Mesendoderm (in vitro differentiated cells): ENCODE data around the gene CREB3L1.
A peak's percentile ranks its signal among the peaks of the same experiment; 100 is the strongest.

ENCODE experiments used
- DNase-seq: peaks from one replicate; pipeline ENCODE4 v3.0.0; 2013
- H2AK5ac ChIP-seq: 2 replicates; pipeline ENCODE4 v1.6.1; 2013; ENCODE audit warnings: low read length, inconsistent platforms
- H2BK120ac ChIP-seq: 2 replicates; pipeline ENCODE4 v1.6.1; 2013; ENCODE audit warnings: low read depth, mild to moderate bottlenecking, low read length, moderate library complexity, mixed read lengths
- H2BK15ac ChIP-seq: replicated peaks from 2 replicates; pipeline ENCODE4 v1.6.1; 2013; ENCODE audit warnings: low read depth, mild to moderate bottlenecking, moderate library complexity
- H2BK5ac ChIP-seq: 2 replicates; pipeline ENCODE4 v1.6.1; 2013; ENCODE audit warnings: low read length, inconsistent platforms
- H3K18ac ChIP-seq: 2 replicates; pipeline ENCODE4 v1.6.1; 2013; ENCODE audit warnings: mild to moderate bottlenecking, low read length, mixed read lengths
- H3K23ac ChIP-seq: one replicate; pipeline ENCODE4 v1.6.1; 2013; ENCODE audit warnings: low read length
- H3K27ac ChIP-seq: 2 replicates; pipeline ENCODE4 v1.5.1; 2013; ENCODE audit warnings: low read depth, mild to moderate bottlenecking, inconsistent platforms, low read length, moderate library complexity
- H3K27me3 ChIP-seq: 2 replicates; pipeline ENCODE4 v1.6.1; 2013; ENCODE audit warnings: low read length, control low read depth, mild to moderate bottlenecking, inconsistent platforms; ENCODE audit not compliant: insufficient read depth, poor library complexity
- H3K36me3 ChIP-seq: 2 replicates; pipeline ENCODE4 v1.6.1; 2013; ENCODE audit warnings: low read length, inconsistent platforms; ENCODE audit not compliant: control insufficient read depth, insufficient read depth
- H3K4ac ChIP-seq: one replicate; pipeline ENCODE4 v1.6.1; 2013; ENCODE audit warnings: low read depth, mild to moderate bottlenecking, low read length, moderate library complexity
- H3K4me1 ChIP-seq: 2 replicates; pipeline ENCODE4 v1.6.1; 2013; ENCODE audit warnings: low read depth, low read length, inconsistent platforms; ENCODE audit not compliant: control insufficient read depth
- H3K4me2 ChIP-seq: 2 replicates; pipeline ENCODE4 v1.6.1; 2013; ENCODE audit warnings: low read length
- H3K4me3 ChIP-seq: 2 replicates; pipeline ENCODE4 v1.5.1; 2013; ENCODE audit warnings: mild to moderate bottlenecking, low read length
- H3K56ac ChIP-seq: one replicate; pipeline ENCODE4 v1.6.1; 2013; ENCODE audit warnings: low read length
- H3K79me1 ChIP-seq: 2 replicates; pipeline ENCODE4 v1.6.1; 2013; ENCODE audit warnings: low read length, inconsistent platforms
- H3K79me2 ChIP-seq: 2 replicates; pipeline ENCODE4 v1.6.1; 2013; ENCODE audit warnings: mild to moderate bottlenecking, low read length; ENCODE audit not compliant: control insufficient read depth, insufficient read depth
- H3K9ac ChIP-seq: 2 replicates; pipeline ENCODE4 v1.6.1; 2013; ENCODE audit warnings: low read length, inconsistent platforms
- H4K5ac ChIP-seq: one replicate; pipeline ENCODE4 v1.6.1; 2013; ENCODE audit warnings: low read length
- H4K8ac ChIP-seq: one replicate; pipeline ENCODE4 v1.6.1; 2013; ENCODE audit warnings: low read depth, mild to moderate bottlenecking, control low read depth, low read length, moderate library complexity
- WGBS: extraction: QIAGEN DNeasy Blood & Tissue Kit; methylation state at CpG from one replicate; pipeline ENCODE4 v1.1.7; 2013; ENCODE audit warnings: low lambda C conversion rate, missing lambda C conversion rate; ENCODE audit not compliant: insufficient coverage; ENCODE audit errors: extremely low coverage; 5-methylcytosine and 5-hydroxymethylcytosine counted together

Gene CREB3L1

DNA sequence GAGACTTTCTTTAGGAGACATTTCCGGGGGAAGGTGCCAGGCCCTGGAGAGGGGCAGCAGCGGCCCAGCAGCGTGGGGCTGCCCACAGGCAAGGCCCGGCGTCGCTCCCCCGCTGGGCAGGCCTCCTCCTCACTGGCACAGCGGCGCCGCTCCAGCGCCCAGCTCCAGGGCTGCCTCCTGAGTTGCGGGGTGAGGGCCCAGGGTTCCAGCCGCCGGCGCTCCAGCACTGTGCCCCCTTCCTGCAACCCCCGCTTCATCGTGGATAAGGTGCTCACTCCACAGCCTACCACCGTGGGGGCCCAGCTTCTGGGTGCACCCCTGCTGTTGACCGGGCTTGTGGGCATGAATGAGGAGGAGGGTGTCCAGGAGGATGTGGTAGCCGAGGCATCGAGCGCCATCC lies 88.8 kb downstream of the CREB3L1 start:
- Histone ChIP-seq H3K4ac (no peak overlapping the region), H3K23ac (no peak overlapping the region), H3K4me1 (no peaks in the 10 kb centered on the region), H3K4me3 (no peak overlapping the region), H3K27ac (no peak overlapping the region), H4K5ac (no peak overlapping the region), H3K4me2 (no peak overlapping the region), H2BK15ac (no peak overlapping the region), H2BK120ac (no peak overlapping the region), H3K27me3 (no peaks in the 10 kb centered on the region), H2BK5ac (no peak overlapping the region), H3K56ac (no peak overlapping the region), H3K79me1 (peaks cover 8% of the 10 kb centered on the region), H3K9ac (no peak overlapping the region), H3K18ac (no peak overlapping the region), H2AK5ac (no peak overlapping the region), H4K8ac (no peak overlapping the region), H3K79me2 (peaks cover 4% of the 10 kb centered on the region), H3K36me3 (no peaks in the 10 kb centered on the region)
- DNase-seq = no peak
- WGBS = no CpG with 5 or more reads among the region's 22 CpGs

DNA sequence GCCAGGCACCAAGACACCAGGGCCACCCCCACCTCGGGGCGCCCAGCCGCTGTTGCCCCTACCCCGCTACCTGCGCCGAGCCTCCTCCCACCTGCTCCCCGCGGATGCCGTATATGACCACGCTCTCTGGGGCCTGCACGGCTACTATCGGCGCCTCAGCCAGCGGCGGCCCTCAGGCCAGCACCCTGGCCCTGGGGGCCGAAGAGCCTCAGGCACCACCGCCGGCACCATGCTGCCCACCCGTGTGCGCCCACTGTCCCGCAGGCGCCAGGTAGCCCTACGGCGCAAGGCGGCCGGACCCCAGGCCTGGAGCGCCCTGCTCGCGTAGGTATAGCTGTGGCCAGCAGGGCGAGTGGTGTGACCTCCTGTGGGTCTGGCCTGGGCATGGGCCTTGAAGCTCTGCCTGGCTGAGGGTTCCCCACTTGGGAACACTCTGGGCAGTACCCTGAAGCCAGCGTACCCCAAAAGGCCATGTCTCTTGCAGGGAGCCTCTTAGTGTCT lies 89.2 kb downstream of the CREB3L1 start:
- H3K36me3 ChIP-seq = no peaks in the 10 kb centered on the region
- no peak overlapping the region for H3K18ac ChIP-seq
- H2AK5ac ChIP-seq = no peak overlapping the region
- H3K4ac ChIP-seq = no peak overlapping the region
- peaks cover 8% of the 10 kb centered on the region for H3K79me1 ChIP-seq
- no peak overlapping the region for H3K27ac ChIP-seq
- H2BK15ac ChIP-seq = no peak overlapping the region
- no peak overlapping the region for H3K4me2 ChIP-seq
- H3K4me1 ChIP-seq = no peaks in the 10 kb centered on the region
- WGBS = no CpG with 5 or more reads among the region's 31 CpGs
- H3K23ac ChIP-seq = no peak overlapping the region
- no peak overlapping the region for H2BK120ac ChIP-seq
- no peaks in the 10 kb centered on the region for H3K27me3 ChIP-seq
- H3K4me3 ChIP-seq = no peak overlapping the region
- H3K79me2 ChIP-seq = peaks cover 4% of the 10 kb centered on the region
- no peak overlapping the region for H3K9ac ChIP-seq
- no peak for DNase-seq
- no peak overlapping the region for H4K5ac ChIP-seq
- H2BK5ac ChIP-seq = no peak overlapping the region
- H3K56ac ChIP-seq = no peak overlapping the region
- no peak overlapping the region for H4K8ac ChIP-seq

DNA sequence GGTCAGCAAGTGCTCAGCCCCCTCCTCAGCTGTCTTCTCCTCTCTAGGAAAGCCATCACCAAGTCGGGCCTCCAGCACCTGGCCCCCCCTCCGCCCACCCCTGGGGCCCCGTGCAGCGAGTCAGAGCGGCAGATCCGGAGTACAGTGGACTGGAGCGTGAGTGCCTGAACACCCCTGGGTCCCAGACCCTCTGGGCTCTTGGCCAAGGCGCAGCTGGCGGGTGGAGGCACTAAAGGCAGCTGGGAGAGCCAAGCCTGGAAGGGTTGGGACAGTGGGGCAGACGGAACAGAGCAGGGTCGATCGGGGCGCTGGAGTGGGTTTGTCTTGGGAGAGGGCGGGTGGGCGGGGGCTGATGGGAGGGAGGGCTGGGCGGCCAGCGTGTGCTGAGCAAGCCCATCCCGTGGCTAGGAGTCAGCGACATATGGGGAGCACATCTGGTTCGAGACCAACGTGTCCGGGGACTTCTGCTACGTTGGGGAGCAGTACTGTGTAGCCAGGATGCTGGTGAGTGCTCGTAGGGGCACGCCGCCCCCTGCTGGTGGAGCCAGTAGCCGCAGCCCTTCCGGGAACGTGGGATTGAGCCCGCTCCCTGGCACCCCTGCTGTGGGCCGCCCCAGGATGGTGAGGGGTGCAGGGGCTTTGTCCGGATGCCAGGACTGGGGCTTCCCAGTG lies 89.9 kb downstream of the CREB3L1 start:
- Histone ChIP-seq H4K8ac (no peak overlapping the region), H3K4me1 (no peaks in the 10 kb centered on the region), H3K36me3 (no peaks in the 10 kb centered on the region), H3K56ac (no peak overlapping the region), H3K18ac (no peak overlapping the region), H2BK120ac (no peak overlapping the region), H2BK15ac (no peak overlapping the region), H4K5ac (no peak overlapping the region), H3K27ac (no peak overlapping the region), H3K4me3 (no peak overlapping the region), H3K9ac (no peak overlapping the region), H3K4ac (no peak overlapping the region), H3K79me2 (no peaks in the 10 kb centered on the region), H3K79me1 (peaks cover 5% of the 10 kb centered on the region), H2BK5ac (no peak overlapping the region), H3K4me2 (no peak overlapping the region), H3K23ac (no peak overlapping the region), H2AK5ac (no peak overlapping the region), H3K27me3 (no peaks in the 10 kb centered on the region)
- no peak for DNase-seq
- no CpG with 5 or more reads among the region's 32 CpGs for WGBS

- Histone ChIP-seq H3K79me2 (no peaks in the 10 kb centered on the region), H2BK15ac (no peak overlapping the region), H2BK5ac (no peak overlapping the region), H4K5ac (no peak overlapping the region), H3K23ac (no peak overlapping the region), H3K4ac (no peak overlapping the region), H3K4me2 (no peak overlapping the region), H2AK5ac (no peak overlapping the region), H3K27me3 (no peaks in the 10 kb centered on the region), H4K8ac (no peak overlapping the region), H3K36me3 (no peaks in the 10 kb centered on the region), H2BK120ac (no peak overlapping the region), H3K4me3 (no peak overlapping the region), H3K18ac (no peak overlapping the region), H3K27ac (no peak overlapping the region), H3K9ac (no peak overlapping the region), H3K4me1 (no peaks in the 10 kb centered on the region), H3K79me1 (peaks cover 4% of the 10 kb centered on the region), H3K56ac (no peak overlapping the region)
- no peak for DNase-seq
- no CpG with 5 or more reads among the region's 12 CpGs for WGBS
These were observed 90.4 kb downstream of the CREB3L1 start for GRCh38 chr11:46367916-46368267.

- Histone ChIP-seq H3K36me3 (no peaks in the 10 kb centered on the region), H3K4ac (no peak overlapping the region), H4K8ac (no peak overlapping the region), H3K56ac (peak overlapping the region; percentile 11), H3K79me1 (peaks cover 1% of the 10 kb centered on the region), H3K18ac (no peak overlapping the region), H3K4me1 (no peaks in the 10 kb centered on the region), H3K79me2 (no peaks in the 10 kb centered on the region), H3K23ac (no peak overlapping the region), H3K4me3 (no peak overlapping the region), H3K9ac (no peak overlapping the region), H2BK5ac (no peak overlapping the region), H2AK5ac (no peak overlapping the region), H2BK15ac (no peak overlapping the region), H3K27me3 (no peaks in the 10 kb centered on the region), H4K5ac (no peak overlapping the region), H3K27ac (no peak overlapping the region), H2BK120ac (no peak overlapping the region), H3K4me2 (no peak overlapping the region)
- no CpG with 5 or more reads among the region's 25 CpGs for WGBS
- peak; percentile 94 for DNase-seq
These were observed 92.1 kb downstream of the CREB3L1 start for GRCh38 chr11:46369458-46370152.
